ENCODE results near the gene KCNQ1.

GRCh38 chr11:2813968-2814367, 369.2 kb downstream of the KCNQ1 start:
- TF ChIP-seq CTCF (conservative IDR thresholded peaks at IDR 0.05): no peak
- TF ChIP-seq EZH2 (IDR thresholded peaks at IDR 0.05; ENCODE audit: low read depth): no peak
